Measurements from ENCODE around the gene KBTBD12.

GRCh38 chr3:127923611-127924010, 8.6 kb downstream of the KBTBD12 start:
- no peak for TF ChIP-seq CTCF (IDR thresholded peaks at IDR 0.05 in 8 of 11, conservative IDR thresholded peaks at IDR 0.05 in 3 of 11)
- no peak for TF ChIP-seq POLR2A (IDR thresholded peaks at IDR 0.05)
- no peak for TF ChIP-seq POLR2AphosphoS5 (IDR thresholded peaks at IDR 0.05)

All from spleen (tissue), 7 donors.